Keratinocyte (primary cell): ENCODE results near the gene THEM4.

ENCODE experiments used
- EZH2 ChIP-seq: IDR thresholded peaks from one replicate; pipeline ENCODE4 v1.6.1; 2012; ENCODE audit warnings: inconsistent platforms, mild to moderate bottlenecking, low read length, moderate library complexity
- TF ChIP-seq, protein P1 (sequence below), 3 experiments: IDR thresholded peaks in 1 of 3; conservative IDR thresholded peaks in 1 of 3; optimal IDR thresholded peaks in 1 of 3; 2 replicates in 2 of 3; 3 replicates in 1 of 3; pipeline versions ENCODE3 to v1.5.1; 2011; ENCODE audit warnings: low read length in 3 of 3, mild to moderate bottlenecking in 3 of 3, moderate library complexity in 2 of 3, control low read depth in 1 of 3, inconsistent platforms in 1 of 3; ENCODE audit not compliant: insufficient read depth in 2 of 3; ENCODE audit errors: extremely low read depth in 1 of 3

DNA sequence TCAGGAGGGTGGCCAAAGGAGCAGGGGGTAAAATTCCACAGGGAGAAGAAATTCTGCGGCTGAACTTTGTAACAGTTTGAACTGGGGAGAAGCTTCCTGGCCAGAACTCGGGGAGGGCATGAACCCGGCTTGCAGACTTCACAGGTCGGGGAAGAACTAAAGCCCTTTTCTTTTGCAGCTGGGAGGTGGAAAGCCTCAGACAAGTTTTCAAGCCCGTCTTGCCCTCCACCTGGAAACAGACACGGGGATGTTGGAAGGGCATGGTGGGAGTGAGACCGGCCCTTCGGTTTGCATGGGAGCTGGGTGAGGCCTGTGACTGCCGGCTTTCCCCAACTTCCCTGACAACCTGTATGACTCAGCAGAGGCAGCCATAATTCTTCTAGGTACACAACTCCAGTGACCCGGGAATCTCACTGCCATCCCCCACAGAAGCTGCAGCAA, 11.3 kb downstream of the THEM4 start:
- TF ChIP-seq, protein P1, sequence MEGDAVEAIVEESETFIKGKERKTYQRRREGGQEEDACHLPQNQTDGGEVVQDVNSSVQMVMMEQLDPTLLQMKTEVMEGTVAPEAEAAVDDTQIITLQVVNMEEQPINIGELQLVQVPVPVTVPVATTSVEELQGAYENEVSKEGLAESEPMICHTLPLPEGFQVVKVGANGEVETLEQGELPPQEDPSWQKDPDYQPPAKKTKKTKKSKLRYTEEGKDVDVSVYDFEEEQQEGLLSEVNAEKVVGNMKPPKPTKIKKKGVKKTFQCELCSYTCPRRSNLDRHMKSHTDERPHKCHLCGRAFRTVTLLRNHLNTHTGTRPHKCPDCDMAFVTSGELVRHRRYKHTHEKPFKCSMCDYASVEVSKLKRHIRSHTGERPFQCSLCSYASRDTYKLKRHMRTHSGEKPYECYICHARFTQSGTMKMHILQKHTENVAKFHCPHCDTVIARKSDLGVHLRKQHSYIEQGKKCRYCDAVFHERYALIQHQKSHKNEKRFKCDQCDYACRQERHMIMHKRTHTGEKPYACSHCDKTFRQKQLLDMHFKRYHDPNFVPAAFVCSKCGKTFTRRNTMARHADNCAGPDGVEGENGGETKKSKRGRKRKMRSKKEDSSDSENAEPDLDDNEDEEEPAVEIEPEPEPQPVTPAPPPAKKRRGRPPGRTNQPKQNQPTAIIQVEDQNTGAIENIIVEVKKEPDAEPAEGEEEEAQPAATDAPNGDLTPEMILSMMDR (optimal IDR thresholded peaks at IDR 0.05 in 1 of 3, IDR thresholded peaks at IDR 0.05 in 1 of 3, conservative IDR thresholded peaks at IDR 0.05 in 1 of 3; ENCODE audit: extremely low read depth in 1 of 3, insufficient read depth in 2 of 3, low read length in 3 of 3), result no peak
- no peak for TF ChIP-seq EZH2
